HepG2 (cell line): Measurements from ENCODE around the gene EIF4A3. TPM values are rescaled to one million over a fixed set of nuclear protein-coding genes. Genes with fewer than 3 reads are reported as not detected.
A peak's percentile ranks its signal among the peaks of the same experiment; 100 is the strongest.

Source experiments
- ARNT2 ChIP-seq: sonication (generic); formaldehyde crosslinking; IDR thresholded peaks from 2 replicates; pipeline ENCODE4 v1.8.0; 2022; ENCODE audit warnings: mild to moderate bottlenecking, low read depth, missing genetic modification reagents, moderate library complexity
- BORCS8-MEF2B ChIP-seq: sonication (generic); formaldehyde crosslinking; IDR thresholded peaks from 2 replicates; pipeline ENCODE4 v1.8.0; 2022; ENCODE audit warnings: mild to moderate bottlenecking, missing genetic modification reagents
- DNMT3B ChIP-seq: conservative IDR thresholded peaks from 2 replicates; pipeline ENCODE4 v1.6.1; 2016; ENCODE audit warnings: missing biosample characterization, control low read depth
- FOXA1 ChIP-seq, 2 experiments: fragments of 450-650 bp in 1 of 2; sonication (generic) in 1 of 2; formaldehyde crosslinking in 1 of 2; IDR thresholded peaks; 2 replicates each; pipeline versions ENCODE4 v1.4.0 to v1.6.1; 2016 to 2020; ENCODE audit warnings: missing genetic modification reagents in 1 of 2
- MED8 ChIP-seq: sonication (generic); formaldehyde crosslinking; IDR thresholded peaks from 2 replicates; pipeline ENCODE4 v1.8.1; 2023; ENCODE audit warnings: mild to moderate bottlenecking, missing genetic modification reagents; ENCODE audit not compliant: insufficient replicate concordance
- NFE2L2 ChIP-seq: fragments of 150-350 bp; IDR thresholded peaks from 2 replicates; pipeline ENCODE4 v1.6.1; 2014; ENCODE audit warnings: low read length
- PHF20 ChIP-seq: sonication (generic); formaldehyde crosslinking; IDR thresholded peaks from 2 replicates; pipeline ENCODE4 v1.5.0; 2020; ENCODE audit warnings: mild to moderate bottlenecking, missing genetic modification reagents
- PTBP1 ChIP-seq: fragments of 200-400 bp; formaldehyde crosslinking; IDR thresholded peaks from 2 replicates; pipeline ENCODE4 v1.6.1; 2018; ENCODE audit warnings: low read length, low read depth; ENCODE audit not compliant: poor library complexity, severe bottlenecking
- SMAD3 ChIP-seq: sonication (generic); formaldehyde crosslinking; IDR thresholded peaks from 2 replicates; pipeline ENCODE4 v1.4.0; 2020; ENCODE audit warnings: missing genetic modification reagents
- YEATS2 ChIP-seq: sonication (generic); formaldehyde crosslinking; IDR thresholded peaks from 2 replicates; pipeline ENCODE4 v1.4.0; 2020; ENCODE audit warnings: missing genetic modification reagents, borderline replicate concordance
- ZNF549 ChIP-seq: sonication (generic); formaldehyde crosslinking; IDR thresholded peaks from 2 replicates; pipeline ENCODE4 v1.5.0; 2020; ENCODE audit warnings: missing genetic modification reagents
- ZNF558 ChIP-seq: sonication (generic); formaldehyde crosslinking; IDR thresholded peaks from 2 replicates; pipeline ENCODE4 v1.9.0; 2022; ENCODE audit warnings: mild to moderate bottlenecking, missing genetic modification reagents, borderline replicate concordance
- polyA plus RNA-seq, 8 experiments: library from polyadenylated mRNA; depleted of rRNA in 3 of 8; stranded (reverse) in 7 of 8; unstranded in 1 of 8; fragments of >200 nt; fragmentation: Illumina TruSeq in 4 of 8; extraction: Trizol in 4 of 8; gene quantifications; 2 replicates each; pipeline versions ENCODE4 v1.2.1 to v1.2.3, GENCODE V29; 2011 to 2016; ENCODE audit warnings: low read depth in 4 of 8, missing spikeins in 1 of 8, mixed read lengths in 1 of 8; ENCODE audit not compliant: insufficient read depth in 1 of 8
- total RNA-seq, 5 experiments: library from RNA; depleted of rRNA; stranded (reverse); fragments of >200 nt; fragmentation: Illumina TruSeq; extraction: Trizol; gene quantifications; 2 replicates each; pipeline ENCODE4 v1.2.3, GENCODE V29; 2016; ENCODE audit warnings: low read depth in 1 of 5
- TF ChIP-seq, protein P1 (sequence below): sonication (generic); formaldehyde crosslinking; IDR thresholded peaks from 2 replicates; pipeline ENCODE4 v1.4.0; 2020; ENCODE audit warnings: missing genetic modification reagents
- TF ChIP-seq, protein P2 (sequence below): sonication (generic); formaldehyde crosslinking; IDR thresholded peaks from 2 replicates; pipeline ENCODE4 v1.4.0; 2020; ENCODE audit warnings: mild to moderate bottlenecking, missing genetic modification reagents
- TF ChIP-seq, protein P3 (sequence below): sonication (generic); formaldehyde crosslinking; IDR thresholded peaks from 2 replicates; pipeline ENCODE4 v1.4.0; 2020; ENCODE audit warnings: low read depth, missing genetic modification reagents
- TF ChIP-seq, protein P4 (sequence below): sonication (generic); formaldehyde crosslinking; IDR thresholded peaks from 2 replicates; pipeline ENCODE4 v1.4.0; 2020; ENCODE audit warnings: missing genetic modification reagents, mild to moderate bottlenecking, borderline replicate concordance

EIF4A3 gene
- total and polyA plus RNA-seq, 2 of the 13 experiments (the other 11 are each of a cell fraction or from before 2014, with no cell fraction given): 145 to 187 TPM

DNA sequence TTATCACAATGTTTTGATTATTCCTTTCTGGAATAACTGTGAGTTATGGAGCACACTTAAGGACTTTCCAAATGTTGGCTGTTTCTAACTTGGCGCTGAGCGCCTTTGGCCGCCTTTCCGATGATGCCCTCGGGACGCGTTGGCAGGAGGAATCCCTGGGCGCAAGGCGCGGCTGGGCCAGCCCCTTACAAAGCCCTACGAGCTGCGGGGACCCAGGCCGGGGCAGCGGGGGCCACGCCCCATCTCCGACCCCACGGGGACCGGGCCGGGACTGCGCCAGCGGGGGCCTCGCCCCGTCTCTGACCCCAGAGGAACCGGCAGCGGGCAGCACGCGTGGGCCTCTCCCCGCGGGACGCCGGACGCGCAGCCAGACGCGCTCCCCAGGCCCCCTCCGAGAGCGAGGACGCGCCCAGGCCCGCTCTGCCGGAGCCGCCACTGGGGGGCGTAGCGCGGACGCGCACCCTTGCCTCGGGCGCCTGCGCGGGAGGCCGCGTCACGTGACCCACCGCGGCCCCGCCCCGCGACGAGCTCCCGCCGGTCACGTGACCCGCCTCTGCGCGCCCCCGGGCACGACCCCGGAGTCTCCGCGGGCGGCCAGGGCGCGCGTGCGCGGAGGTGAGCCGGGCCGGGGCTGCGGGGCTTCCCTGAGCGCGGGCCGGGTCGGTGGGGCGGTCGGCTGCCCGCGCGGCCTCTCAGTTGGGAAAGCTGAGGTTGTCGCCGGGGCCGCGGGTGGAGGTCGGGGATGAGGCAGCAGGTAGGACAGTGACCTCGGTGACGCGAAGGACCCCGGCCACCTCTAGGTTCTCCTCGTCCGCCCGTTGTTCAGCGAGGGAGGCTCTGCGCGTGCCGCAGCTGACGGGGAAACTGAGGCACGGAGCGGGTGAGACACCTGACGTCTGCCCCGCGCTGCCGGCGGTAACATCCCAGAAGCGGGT lies 45.6 kb downstream of the EIF4A3 start, which contains the start of gene GAA (continued):
- TF ChIP-seq, protein P1, sequence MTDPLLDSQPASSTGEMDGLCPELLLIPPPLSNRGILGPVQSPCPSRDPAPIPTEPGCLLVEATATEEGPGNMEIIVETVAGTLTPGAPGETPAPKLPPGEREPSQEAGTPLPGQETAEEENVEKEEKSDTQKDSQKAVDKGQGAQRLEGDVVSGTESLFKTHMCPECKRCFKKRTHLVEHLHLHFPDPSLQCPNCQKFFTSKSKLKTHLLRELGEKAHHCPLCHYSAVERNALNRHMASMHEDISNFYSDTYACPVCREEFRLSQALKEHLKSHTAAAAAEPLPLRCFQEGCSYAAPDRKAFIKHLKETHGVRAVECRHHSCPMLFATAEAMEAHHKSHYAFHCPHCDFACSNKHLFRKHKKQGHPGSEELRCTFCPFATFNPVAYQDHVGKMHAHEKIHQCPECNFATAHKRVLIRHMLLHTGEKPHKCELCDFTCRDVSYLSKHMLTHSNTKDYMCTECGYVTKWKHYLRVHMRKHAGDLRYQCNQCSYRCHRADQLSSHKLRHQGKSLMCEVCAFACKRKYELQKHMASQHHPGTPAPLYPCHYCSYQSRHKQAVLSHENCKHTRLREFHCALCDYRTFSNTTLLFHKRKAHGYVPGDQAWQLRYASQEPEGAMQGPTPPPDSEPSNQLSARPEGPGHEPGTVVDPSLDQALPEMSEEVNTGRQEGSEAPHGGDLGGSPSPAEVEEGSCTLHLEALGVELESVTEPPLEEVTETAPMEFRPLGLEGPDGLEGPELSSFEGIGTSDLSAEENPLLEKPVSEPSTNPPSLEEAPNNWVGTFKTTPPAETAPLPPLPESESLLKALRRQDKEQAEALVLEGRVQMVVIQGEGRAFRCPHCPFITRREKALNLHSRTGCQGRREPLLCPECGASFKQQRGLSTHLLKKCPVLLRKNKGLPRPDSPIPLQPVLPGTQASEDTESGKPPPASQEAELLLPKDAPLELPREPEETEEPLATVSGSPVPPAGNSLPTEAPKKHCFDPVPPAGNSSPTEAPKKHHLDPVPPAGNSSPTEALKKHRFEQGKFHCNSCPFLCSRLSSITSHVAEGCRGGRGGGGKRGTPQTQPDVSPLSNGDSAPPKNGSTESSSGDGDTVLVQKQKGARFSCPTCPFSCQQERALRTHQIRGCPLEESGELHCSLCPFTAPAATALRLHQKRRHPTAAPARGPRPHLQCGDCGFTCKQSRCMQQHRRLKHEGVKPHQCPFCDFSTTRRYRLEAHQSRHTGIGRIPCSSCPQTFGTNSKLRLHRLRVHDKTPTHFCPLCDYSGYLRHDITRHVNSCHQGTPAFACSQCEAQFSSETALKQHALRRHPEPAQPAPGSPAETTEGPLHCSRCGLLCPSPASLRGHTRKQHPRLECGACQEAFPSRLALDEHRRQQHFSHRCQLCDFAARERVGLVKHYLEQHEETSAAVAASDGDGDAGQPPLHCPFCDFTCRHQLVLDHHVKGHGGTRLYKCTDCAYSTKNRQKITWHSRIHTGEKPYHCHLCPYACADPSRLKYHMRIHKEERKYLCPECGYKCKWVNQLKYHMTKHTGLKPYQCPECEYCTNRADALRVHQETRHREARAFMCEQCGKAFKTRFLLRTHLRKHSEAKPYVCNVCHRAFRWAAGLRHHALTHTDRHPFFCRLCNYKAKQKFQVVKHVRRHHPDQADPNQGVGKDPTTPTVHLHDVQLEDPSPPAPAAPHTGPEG (CRISPR knock-in tag): no peak
- TF ChIP-seq MED8 (CRISPR knock-in tag) (no peak), YEATS2 (0 out of 2 replicates have a peak, but pooled peaks have one; percentile 15), PHF20 (CRISPR knock-in tag) (peak; percentile 85), DNMT3B (CRISPR knock-in tag) (no peak; the same call in 1 of the 2 replicates), FOXA1 (IDR thresholded peaks at IDR 0.05) (no peak), FOXA1 (CRISPR knock-in tag; IDR thresholded peaks at IDR 0.05) (no peak), PTBP1 (peak; percentile 86), NFE2L2 (no peak), ARNT2 (CRISPR knock-in tag) (peak; percentile 71; the same call in 1 of the 2 replicates), BORCS8-MEF2B (CRISPR knock-in tag) (peak; percentile 48; the same call in 1 of the 2 replicates), ZNF549 (CRISPR knock-in tag) (no peak), SMAD3 (no peak; the same call in none of the 2 replicates), ZNF558 (CRISPR knock-in tag) (peak; percentile 33; the same call in 1 of the 2 replicates)
- TF ChIP-seq, protein P2, sequence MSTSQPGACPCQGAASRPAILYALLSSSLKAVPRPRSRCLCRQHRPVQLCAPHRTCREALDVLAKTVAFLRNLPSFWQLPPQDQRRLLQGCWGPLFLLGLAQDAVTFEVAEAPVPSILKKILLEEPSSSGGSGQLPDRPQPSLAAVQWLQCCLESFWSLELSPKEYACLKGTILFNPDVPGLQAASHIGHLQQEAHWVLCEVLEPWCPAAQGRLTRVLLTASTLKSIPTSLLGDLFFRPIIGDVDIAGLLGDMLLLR (CRISPR knock-in tag): 0 out of 2 replicates have a peak, but pooled peaks have one; percentile 19
- TF ChIP-seq, protein P3, sequence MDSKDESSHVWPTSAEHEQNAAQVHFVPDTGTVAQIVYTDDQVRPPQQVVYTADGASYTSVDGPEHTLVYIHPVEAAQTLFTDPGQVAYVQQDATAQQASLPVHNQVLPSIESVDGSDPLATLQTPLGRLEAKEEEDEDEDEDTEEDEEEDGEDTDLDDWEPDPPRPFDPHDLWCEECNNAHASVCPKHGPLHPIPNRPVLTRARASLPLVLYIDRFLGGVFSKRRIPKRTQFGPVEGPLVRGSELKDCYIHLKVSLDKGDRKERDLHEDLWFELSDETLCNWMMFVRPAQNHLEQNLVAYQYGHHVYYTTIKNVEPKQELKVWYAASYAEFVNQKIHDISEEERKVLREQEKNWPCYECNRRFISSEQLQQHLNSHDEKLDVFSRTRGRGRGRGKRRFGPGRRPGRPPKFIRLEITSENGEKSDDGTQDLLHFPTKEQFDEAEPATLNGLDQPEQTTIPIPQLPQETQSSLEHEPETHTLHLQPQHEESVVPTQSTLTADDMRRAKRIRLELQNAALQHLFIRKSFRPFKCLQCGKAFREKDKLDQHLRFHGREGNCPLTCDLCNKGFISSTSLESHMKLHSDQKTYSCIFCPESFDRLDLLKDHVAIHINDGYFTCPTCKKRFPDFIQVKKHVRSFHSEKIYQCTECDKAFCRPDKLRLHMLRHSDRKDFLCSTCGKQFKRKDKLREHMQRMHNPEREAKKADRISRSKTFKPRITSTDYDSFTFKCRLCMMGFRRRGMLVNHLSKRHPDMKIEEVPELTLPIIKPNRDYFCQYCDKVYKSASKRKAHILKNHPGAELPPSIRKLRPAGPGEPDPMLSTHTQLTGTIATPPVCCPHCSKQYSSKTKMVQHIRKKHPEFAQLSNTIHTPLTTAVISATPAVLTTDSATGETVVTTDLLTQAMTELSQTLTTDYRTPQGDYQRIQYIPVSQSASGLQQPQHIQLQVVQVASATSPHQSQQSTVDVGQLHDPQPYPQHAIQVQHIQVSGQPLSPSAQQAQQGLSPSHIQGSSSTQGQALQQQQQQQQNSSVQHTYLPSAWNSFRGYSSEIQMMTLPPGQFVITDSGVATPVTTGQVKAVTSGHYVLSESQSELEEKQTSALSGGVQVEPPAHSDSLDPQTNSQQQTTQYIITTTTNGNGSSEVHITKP (CRISPR knock-in tag): no peak
- TF ChIP-seq, protein P4, sequence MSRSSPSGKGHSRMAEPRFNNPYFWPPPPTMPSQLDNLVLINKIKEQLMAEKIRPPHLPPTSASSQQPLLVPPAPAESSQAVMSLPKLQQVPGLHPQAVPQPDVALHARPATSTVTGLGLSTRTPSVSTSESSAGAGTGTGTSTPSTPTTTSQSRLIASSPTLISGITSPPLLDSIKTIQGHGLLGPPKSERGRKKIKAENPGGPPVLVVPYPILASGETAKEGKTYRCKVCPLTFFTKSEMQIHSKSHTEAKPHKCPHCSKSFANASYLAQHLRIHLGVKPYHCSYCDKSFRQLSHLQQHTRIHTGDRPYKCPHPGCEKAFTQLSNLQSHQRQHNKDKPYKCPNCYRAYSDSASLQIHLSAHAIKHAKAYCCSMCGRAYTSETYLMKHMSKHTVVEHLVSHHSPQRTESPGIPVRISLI (CRISPR knock-in tag): no peak
